CD4-positive, alpha-beta T cell treated with Interleukin-17A for 4 hours (primary cell): ENCODE results near the gene TUBA3E.
"Not testable (repeated sequence)": the region's sequence is repeated elsewhere in the genome, so short reads cannot be mapped to it uniquely, and the experiment has no call there.

Experiments
- DNase-seq: peaks from one replicate; pipeline ENCODE4 v3.0.0-alpha.2; 2020; ENCODE audit warnings: mixed read lengths

The TUBA3E gene

GRCh38 chr2:130160838-130161705, 37.2 kb downstream of the TUBA3E start:
- not testable (repeated sequence) for DNase-seq

- no peak for DNase-seq
These were observed 38.1 kb downstream of the TUBA3E start for GRCh38 chr2:130160131-130160530.

DNA sequence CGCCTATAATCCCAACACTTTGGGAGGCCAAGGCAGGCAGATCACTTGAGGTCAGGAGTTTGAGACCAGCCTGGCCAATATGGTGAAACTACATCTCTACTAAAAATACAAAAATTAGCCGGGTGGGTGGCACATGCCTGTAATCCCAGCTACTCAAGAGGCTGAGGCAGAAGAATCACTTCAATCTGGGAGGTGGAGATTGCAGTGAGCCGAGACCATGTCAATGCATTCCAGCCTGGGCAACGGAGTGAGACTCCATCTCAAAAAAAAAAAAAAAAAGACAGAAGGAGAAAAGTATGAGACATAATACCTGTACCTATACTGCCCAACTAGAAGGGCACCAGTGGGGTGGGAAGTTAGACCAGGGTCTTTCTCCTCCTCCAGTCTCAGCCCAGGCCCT, 38.9 kb downstream of the TUBA3E start:
- not testable (repeated sequence) for DNase-seq

DNA sequence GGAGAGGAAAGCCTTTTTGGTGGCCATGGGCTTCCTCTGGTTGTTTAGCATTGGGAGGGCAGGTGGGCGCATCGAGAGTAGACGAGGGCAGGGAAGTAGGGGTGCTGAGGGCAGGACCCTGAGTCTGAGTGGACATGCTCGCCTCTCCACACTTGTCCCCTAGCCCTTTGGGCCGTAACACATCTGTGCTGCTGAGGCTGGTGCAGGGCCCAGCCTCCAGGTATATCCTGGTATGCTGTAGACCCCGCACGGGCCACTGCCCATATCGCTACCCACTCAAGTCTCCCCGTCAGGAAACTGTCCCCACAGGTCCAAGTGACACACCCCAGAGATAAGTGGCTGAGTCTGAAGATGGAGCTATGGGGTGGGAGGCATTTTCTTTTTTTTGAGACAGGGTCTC, 39.6 kb downstream of the TUBA3E start:
- DNase-seq: no peak

DNA sequence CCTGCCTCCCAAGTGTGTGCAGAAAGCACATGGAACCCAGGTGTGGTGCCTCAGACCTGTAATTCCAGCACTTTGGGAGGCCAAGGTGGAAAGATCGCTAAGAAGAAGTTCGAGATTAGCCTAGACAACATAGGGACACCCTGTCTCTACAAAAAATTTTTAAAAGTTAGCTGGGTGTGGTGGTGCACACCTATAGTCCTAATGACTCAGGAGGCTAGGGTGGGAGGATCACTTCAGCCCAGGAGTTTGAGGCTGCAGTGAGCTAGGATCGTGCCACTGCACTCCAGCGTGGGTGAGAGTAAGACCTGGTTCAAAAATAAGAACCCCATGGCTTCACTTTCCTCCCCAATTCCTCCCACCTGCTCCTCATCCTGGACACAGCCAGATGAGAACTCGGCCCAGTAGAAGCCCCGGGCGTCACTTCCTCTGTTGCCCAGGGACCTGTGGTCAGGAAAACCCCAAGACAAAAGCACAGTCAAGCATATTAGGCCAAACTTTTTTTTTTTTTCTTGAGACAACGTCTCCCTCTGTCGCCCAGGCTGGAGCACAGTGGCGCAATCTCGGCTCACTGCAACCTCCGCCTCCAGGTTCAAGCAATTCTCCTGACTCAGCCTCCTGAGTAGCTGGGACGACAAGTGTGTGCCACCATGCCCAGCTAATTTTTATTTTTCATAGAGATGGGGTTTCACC, 40.3 kb downstream of the TUBA3E start:
- not testable (repeated sequence) for DNase-seq

DNA sequence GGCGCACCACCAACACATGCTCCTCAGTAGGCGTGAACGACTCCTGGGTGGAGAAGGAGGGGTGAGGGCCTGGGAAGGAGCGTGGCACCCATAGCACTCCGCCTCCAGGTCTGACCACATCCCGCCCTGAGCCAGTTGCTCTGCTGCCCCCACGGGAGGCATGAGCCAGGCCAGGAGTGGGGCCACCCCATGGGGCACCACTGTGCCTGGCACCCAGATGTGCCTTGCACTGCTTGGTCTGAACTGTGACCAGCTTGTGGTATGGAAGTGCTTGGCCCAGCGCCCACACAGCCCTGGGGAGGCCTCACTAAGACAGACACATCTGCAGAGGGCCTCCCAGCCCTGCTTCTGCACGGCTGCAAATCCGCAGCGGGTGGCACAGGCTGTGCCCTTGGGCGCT, 40.9 kb downstream of the TUBA3E start:
- not testable (repeated sequence) for DNase-seq

DNA sequence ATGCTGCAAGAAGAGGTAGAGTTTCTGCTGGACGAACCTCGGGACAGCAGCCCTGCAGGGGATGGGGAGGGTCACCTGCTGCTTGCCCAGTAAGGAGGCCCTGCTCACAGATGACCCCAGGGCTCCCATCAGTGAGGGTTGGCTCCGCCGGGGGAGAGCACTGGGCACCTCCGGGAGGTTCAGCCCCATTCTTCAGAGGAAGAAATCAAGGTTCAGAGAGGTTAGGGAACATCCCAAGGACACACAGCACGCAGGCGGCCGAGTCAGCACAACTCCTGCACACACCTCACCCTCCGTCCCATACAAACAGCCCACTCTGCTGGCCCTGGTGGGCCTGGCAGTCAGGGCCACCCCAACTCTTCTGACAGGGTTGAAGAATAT, 41.6 kb downstream of the TUBA3E start:
- no peak for DNase-seq

GRCh38 chr2:130155956-130156623, 42.1 kb downstream of the TUBA3E start:
- peak; percentile 17 for DNase-seq

- no peak for DNase-seq
These were observed 43.2 kb downstream of the TUBA3E start for GRCh38 chr2:130154773-130155765.

GRCh38 chr2:130154423-130154770, 43.8 kb downstream of the TUBA3E start:
- not testable (repeated sequence) for DNase-seq

GRCh38 chr2:130153721-130154422, 44.4 kb downstream of the TUBA3E start:
- DNase-seq: not testable (repeated sequence)

- DNase-seq: no peak
These were observed 45.2 kb downstream of the TUBA3E start for GRCh38 chr2:130152816-130153595.

- DNase-seq: not testable (repeated sequence)
These were observed 46.0 kb downstream of the TUBA3E start for GRCh38 chr2:130152136-130152815.

DNA sequence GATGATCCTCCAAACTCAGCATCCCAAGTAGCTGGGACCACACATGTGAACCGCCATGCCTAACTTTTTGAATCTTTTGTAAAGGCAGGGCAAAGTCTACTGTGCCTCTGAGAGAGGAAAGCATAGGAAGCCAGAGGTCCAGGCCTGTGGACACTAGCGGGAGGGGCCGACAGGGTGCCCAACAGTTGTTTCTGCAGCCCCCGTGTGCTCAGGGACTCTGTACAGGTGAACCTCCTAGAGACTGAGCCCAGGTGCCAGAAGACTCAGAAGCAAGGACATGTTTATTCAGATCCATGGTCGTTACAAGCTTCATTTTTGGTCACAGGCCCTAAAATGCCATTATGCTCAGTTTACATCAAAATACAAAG, 47.1 kb downstream of the TUBA3E start:
- DNase-seq: not testable (repeated sequence)

- no peak for DNase-seq
These were observed 47.8 kb downstream of the TUBA3E start for GRCh38 chr2:130150181-130151144.

DNA sequence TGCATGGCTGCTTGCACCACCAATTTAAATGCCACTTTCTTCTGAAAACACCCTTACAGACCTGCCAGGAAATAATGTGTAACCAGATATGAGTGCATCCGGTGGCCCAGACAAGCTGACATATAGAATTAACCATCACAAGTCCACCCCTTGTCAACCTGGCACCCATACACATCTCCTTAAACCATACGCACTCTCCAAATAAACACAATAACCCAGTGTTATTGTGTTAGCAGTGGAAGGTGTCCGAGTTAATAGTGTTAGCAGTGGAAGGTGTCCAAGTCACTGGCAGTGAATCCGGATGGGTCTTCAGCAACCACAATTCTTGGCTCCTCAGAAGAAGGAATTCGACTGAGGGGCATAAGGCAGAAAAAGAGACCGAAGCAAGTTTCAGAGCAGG, 49.7 kb downstream of the TUBA3E start:
- not testable (repeated sequence) for DNase-seq

DNA sequence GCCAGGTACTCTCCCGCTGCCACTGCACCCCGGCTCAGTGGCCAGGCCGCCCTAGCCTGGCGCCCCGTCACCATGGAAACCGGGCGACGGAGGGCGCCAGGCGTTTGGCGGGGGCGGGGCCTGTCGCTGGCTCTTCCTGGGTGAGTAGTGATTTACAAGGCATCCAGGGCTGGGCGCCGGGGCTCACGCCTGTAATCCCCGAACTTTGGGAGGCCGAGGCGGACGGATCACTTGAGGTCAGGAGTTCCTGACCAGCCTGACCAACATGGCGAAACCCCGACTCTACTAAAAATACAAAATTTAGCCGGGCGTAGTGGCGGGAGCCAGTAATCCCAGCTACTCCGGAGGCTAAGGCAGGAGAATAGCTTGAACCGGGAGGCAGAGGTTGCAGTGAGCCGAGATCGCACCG, 53.2 kb downstream of the TUBA3E start, which contains the start of gene CCDC74B:
Gene CCDC74B, minus strand, starts transcription at position 107 of the 409 bp plus-strand sequence. CDS start 116 bp downstream, outside the sequence.
- DNase-seq: peak; percentile 71

GRCh38 chr2:130143266-130144039, 54.8 kb downstream of the TUBA3E start:
- peak; percentile 17 for DNase-seq
